ENCODE data around the gene MATN1. TPM values are rescaled to one million over a fixed set of nuclear protein-coding genes. Genes with fewer than 3 reads are reported as not detected.

MATN1 gene
- total RNA-seq, 4 donors from 2014 or later = 0.46 to 1.7 TPM; not detected in 2

DNA sequence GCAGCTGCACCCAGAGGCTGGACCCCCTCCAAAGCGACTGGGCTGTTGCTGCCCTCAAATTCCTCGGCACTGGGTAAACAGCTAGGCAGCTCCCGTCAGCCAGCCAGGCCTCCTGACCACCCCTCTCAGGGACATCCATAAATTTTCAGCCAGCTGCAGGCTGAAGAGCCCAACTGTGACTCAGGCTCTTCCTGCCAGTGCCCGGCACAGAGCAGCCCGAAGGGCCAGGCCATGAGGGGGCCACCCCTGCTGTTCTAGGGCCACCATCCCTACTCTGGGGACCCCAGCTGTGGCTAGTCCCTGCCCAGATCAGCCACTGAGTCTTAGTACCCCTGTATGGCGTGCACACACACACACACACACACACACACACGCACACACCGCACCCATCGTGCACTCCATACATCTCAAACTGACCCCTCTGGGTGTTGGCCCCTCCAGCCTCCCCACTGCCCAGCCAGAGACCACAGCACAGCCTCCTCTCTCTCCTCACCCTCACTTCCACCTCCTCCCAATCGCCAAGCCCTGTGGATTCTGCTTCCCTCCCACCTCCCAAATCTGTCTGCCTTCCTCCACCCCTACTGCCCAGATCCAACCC is 40.4 kb upstream of the MATN1 start:
- no peaks in the 10 kb centered on the region for H3K4me1 ChIP-seq
- H3K27me3 ChIP-seq = no peaks in the 10 kb centered on the region
- intact Hi-C loops (cut with DNase I; ENCODE audit: low total_unique reads) = no loop called here
- DNase-seq = peak; percentile 46 to 57
- H3K36me3 ChIP-seq = no peaks in the 10 kb centered on the region
- no peak for TF ChIP-seq CTCF (IDR thresholded peaks at IDR 0.05)
- no peak for TF ChIP-seq POLR2A (IDR thresholded peaks at IDR 0.05)
- H3K4me3 ChIP-seq = no peak overlapping the region
- H3K27ac ChIP-seq = peak overlapping the region; percentile 68 to 75
- no peaks in the 10 kb centered on the region for H3K9me3 ChIP-seq

GRCh38 chr1:30762930-30763650 is 39.7 kb upstream of the MATN1 start:
- Histone ChIP-seq H3K36me3 (no peaks in the 10 kb centered on the region), H3K4me1 (no peaks in the 10 kb centered on the region), H3K4me3 (no peak overlapping the region), H3K27ac (peak overlapping the region; percentile 68 to 75), H3K9me3 (no peaks in the 10 kb centered on the region), H3K27me3 (no peaks in the 10 kb centered on the region)
- intact Hi-C loops (cut with DNase I; ENCODE audit: low total_unique reads) = no loop called here
- no peak for DNase-seq
- TF ChIP-seq POLR2A (IDR thresholded peaks at IDR 0.05) (no peak), CTCF (IDR thresholded peaks at IDR 0.05) (no peak)

DNA sequence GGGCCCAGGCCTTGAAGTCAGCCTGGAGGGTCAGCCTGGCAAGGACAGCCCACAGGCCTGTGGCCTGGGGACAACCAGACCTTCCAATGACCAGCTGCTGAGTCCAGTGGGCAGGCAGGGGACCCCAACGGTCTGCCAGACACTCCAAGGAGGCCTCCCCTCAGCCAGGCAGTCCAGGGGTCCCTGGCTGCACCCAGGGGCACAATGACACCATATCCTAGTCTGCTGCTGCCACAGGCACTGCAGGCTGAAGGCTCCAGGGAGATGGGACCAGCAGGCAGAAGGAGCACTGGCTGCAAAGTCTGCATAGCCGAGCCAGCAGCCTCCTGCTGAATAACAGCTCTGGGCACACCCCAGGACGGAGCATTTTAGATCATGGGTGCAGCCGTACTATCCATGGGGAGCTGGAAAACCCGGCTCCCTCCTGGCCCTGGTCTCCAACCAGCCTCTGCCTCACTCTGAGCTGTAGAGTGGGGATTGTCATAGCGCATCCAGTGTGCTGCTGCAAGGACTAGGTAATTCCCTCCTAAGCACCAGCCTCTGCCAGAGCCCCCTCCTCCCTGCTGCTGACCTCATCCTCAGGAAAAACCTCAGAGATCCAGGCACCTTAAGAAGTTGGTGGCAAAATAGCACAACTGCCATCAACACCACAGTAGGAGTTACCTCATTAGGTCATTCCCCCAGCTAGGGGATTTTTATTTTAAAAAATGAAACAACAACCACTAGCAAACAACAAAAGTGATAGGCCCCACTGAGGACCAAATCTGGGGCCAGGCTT is 39.0 kb upstream of the MATN1 start:
- DNase-seq = no peak
- no peaks in the 10 kb centered on the region for H3K4me1 ChIP-seq
- H3K4me3 ChIP-seq = no peak overlapping the region
- H3K27me3 ChIP-seq = no peaks in the 10 kb centered on the region
- H3K9me3 ChIP-seq = no peaks in the 10 kb centered on the region
- TF ChIP-seq CTCF (IDR thresholded peaks at IDR 0.05) (no peak), POLR2A (IDR thresholded peaks at IDR 0.05) (no peak)
- no peaks in the 10 kb centered on the region for H3K36me3 ChIP-seq
- intact Hi-C loops (cut with DNase I; ENCODE audit: low total_unique reads) = no loop called here
- H3K27ac ChIP-seq = peak overlapping the region in 1 of 2 donors; percentile 75

GRCh38 chr1:30761381-30762151 is 38.2 kb upstream of the MATN1 start:
- Histone ChIP-seq H3K4me1 (no peaks in the 10 kb centered on the region), H3K27me3 (no peaks in the 10 kb centered on the region), H3K9me3 (no peaks in the 10 kb centered on the region), H3K4me3 (no peak overlapping the region), H3K36me3 (no peaks in the 10 kb centered on the region), H3K27ac (no peak overlapping the region)
- TF ChIP-seq CTCF (IDR thresholded peaks at IDR 0.05) (no peak), POLR2A (IDR thresholded peaks at IDR 0.05) (no peak)
- DNase-seq = no peak
- intact Hi-C loops (cut with DNase I; ENCODE audit: low total_unique reads) = no loop called here

All from uterus (tissue), 4 donors.